Middle frontal gyrus (tissue), 1 donor: ENCODE measurements around the gene GLIS1.

Source experiments
- DNase-seq: peaks from one replicate; pipeline ENCODE4 v3.0.0-alpha.2; 2015; ENCODE audit warnings: low spot score; ENCODE audit errors: extremely low spot score

GLIS1 gene

DNA sequence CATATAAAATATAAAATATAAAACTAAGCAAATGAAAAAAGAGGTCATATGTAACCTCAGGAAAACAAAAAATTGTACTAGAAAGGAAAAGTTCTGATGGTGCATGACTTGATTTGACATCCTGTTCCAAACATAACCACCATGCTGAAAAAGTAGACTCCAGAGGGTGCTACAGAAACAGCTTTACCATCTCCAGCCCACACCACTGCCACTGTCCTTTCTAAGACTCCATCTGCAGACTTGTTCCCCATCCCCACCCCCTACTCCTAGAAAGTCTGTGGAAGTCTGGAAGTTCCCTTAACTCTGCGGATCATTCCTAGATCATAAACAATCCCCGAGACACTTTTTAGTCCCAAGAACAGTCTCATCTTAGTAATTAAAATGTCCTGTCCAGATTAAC is 20.5 kb downstream of the GLIS1 start:
- DNase-seq: no peak

DNA sequence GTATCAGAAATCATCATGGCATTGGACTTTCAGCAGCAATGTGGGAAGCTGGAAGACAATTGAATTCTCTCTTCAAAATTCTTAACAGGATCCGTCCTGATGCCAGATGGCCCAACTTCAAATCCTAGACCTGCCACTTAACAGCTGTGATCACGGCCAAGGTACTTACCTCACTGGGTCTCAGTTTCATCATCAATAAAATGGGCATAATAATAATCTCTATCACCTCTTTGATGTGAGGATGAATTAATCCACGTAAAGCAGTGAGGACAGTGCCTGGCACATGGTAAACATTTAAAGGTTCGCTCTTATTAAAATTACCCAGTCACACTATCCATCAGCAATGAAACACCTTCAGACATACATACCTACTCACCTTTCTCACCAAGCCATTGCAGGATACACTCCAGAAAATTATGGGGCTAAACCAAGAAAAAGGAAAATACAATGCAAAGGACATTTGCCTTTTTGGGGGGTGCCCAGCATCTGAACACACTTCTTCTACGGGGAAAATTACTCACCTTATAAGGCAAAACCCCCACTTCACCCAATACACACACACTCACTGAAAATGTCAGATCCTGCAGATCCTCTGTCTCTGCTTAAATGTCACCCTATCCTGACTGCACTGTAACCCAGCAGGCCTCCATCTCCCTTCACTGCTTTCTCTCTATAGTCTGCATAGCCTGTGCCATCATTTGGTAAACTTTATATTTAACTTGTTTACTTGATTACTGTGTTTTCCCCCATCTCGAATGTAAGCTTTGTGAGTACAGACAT is 21.7 kb downstream of the GLIS1 start:
- no peak for DNase-seq

DNA sequence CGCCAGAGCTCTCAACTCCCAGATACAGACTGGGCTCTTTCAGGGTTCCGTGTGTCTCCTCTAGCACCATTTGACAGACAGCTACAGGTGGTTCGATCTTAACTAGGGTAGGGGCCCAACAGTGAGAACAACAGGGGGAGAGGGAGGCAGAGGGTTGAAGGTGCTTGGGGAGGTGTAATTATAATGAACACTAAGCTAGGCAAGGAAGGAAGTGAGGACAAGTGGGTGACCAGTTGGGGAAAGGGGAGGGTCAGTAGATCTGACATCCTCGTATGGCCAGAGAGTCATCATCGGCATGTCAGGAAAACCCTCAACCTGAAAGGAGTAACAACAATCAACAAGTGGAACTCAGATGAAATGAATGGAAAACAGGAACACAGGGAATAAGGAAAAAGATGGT is 22.8 kb downstream of the GLIS1 start:
- no peak for DNase-seq

DNA sequence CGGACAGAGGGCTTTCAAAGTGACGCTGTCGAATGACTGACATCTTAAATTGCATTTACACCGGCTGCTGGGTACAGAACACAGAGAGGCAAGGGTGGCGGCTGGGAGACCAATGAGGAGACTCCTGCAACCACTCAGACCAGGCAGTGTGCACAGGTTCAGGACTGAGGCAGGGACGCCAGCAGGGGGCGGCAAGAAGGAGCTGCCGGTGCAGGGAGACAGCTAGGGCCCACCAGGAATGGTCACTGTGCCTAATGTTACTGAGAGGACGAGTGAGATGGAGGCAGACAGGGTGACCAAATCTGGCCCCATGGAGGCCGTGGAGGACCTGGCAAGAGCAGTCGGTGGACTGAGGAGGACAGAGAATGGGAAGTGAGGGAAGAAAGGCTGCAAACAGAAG is 23.5 kb downstream of the GLIS1 start:
- DNase-seq: no peak

DNA sequence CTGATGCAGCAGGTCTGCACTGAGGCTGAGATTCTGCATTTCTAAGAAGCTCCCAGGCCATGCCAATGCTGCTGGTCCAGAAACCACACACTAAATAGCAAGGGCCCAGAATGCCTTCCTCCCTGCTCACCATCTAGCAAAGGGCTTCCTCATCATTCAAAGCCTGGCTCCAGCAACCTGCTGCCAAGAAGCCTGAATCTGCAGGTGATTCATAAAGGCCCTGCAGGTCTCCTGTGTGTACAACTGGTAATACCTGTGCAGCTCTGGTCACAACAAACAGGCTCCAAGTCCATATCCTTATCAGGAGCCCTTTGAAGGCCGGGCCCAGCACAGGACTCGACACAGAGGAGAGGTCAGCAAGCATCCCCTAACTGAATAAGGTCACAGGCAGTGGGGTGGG is 26.7 kb downstream of the GLIS1 start:
- DNase-seq: no peak

DNA sequence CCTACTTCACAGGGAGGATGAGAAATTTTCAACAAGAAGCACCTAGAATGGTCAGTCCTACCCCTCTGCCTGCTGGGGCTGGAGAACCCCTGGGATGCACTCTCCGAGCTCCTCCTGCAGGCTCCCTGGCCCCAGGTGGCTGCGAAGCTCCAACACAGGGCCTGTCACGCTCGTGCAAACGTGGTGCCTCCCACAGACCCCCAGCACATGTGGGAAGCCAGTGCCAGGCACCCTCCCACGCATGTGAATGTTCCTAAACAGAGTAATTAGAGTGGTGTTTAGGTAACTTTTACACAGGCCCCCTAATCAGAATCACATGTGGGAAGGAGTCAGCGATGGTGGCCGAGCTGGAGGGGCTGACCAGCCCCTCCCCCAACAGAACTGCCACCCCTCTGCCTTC is 28.4 kb downstream of the GLIS1 start:
- DNase-seq: no peak

DNA sequence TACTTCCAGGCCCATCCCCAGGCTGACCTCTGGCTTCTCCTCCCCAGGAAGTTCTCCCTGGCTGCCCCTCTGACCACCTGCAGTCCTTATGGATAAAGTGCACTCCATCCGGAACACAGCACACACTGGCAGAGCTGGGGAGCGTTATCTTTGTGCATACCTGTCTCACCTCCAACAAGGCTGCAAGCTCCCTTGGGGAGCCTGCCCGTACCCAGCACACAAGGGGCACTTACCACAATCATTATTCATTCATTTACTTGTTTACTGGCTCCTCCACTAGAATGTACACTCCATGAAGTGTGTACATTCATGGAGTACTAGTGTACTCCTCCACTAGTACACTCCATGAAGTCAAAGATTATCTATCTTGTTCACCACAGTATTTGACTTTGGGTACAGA is 30.3 kb downstream of the GLIS1 start:
- no peak for DNase-seq

DNA sequence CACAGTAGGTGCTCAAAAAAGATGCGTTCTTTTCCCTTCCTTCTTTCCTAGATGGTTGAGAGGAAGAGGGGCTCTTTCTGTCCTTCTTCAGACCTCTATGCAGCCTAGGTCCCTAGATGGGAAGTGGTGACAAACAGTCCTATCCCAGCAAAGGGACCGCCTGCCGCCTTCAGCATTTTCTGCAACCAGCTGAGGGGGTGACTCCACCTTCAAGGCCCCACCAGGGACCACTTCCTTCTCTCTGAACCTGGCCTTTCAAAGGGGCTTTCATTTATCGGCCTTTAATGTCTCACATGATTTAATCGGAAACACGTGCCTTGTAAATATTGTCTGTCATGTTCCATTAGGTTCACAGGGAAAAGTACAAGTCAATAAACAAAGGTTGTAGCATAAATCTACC is 32.6 kb downstream of the GLIS1 start:
- no peak for DNase-seq

DNA sequence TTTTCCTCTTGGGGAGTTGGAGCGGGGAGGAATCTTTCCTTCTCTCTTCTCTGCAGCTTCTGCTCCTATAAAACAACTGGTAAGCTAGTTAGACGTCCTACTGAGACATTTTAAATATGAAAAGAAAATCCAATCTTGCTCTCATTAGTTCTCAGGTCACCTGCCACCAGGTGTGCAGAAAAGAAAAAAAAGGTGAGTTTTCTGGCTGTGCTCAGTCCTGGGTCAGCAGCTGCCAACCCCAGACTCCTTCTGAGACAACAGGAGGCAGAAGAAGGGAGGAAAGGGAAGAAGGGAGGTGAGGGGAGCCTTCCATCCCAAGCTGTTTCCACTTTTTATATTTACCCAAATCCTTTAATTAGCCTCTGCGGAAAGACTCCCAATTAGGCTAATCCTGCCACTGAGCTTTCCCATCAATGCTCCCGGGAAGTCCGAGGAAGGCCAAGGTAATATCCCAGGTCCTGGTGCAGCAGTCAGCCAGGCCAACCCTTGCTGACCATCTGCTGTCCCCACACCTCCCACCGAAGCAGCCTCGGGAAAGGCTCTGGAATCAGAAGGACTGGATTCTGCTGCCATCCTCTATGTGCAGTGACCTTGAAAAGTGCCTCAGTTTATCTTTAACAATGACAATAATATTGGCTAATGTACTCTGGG is 33.4 kb downstream of the GLIS1 start:
- no peak for DNase-seq

DNA sequence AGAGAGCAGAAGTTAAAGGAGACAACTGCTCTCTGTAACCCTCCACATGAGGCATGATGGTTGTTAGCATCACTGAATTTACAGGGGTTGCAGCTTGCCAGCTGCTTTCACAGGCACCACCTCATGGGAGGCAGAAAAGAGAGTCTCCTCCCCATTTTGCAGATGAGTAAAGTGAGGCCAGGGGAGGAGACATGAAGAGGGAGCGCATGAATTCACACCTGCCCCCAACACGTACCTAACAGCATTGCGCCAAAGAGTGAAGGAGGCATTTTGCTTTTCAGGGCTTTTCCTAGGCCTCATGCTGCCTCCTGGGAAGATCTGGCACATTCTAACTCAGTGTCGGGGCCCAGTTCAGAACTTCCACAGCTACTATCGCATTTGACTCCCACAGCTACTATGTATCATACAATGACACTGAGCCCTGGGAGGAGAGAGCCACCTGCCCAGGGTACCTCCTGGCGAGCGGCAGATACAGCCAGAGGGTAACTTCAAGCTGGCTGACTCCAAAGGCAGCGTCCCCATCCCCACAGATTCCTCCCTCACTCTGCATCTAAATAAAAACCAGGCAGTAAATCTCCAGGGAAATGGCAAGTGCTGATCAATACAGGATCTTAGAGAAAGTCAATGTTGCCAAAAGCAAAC is 34.0 kb downstream of the GLIS1 start:
- DNase-seq: no peak

DNA sequence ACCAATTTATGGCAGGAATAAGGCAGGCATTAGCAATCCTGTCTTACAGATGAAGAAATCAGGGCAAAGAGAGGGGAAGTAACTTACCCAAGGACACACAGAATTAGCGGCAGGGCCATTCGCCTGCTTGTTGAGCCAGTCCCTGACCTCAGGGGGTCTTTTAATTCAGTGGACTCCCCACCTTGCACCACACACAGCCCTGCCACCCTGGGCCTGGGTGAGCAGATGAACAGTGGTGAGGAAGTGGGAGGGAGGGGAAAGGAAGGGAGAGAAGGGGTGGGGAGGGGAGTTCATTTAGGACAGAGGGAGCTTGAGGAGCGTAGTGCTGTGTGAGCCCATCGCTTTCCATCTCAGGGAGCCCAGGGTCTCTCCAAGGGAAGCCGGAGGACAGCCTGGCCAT is 34.7 kb downstream of the GLIS1 start:
- no peak for DNase-seq

DNA sequence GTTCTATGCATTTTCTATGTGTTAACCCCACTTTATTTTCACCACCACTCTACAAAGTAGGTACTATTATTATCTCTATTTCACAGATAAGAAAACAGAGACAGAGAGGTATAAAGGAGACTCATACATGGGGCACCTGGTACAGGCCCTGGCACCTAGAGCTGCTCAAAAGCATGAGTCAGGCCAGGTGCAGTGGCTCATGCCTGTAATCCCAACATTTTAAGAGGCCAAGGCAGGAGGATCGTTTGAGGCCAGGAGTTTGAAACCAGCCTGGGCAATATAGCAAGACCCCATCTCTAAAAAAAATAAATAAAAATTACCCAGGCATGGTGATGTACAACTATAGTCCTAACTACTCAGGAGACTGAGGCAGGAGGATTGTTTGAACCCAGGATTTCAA is 35.8 kb downstream of the GLIS1 start:
- no peak for DNase-seq

DNA sequence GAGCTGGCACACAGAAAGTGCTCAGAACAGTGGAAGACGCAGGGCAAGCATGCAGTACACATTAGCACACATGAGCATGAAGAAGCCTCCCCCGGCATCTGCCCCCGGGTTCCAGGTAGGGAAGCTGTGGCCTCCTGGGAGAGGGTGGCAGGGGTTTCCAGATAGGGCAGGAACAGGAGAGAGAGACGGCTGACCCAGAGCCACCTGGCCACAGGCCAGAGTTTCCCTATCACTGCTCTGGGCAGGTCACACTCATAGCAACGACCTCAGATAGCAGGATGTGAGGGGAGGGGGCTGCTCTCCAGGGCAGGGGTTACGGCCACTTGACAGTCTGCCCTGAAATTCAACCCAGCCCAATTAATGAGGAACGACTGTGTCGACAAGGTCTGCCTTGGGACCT is 36.6 kb downstream of the GLIS1 start:
- no peak for DNase-seq

DNA sequence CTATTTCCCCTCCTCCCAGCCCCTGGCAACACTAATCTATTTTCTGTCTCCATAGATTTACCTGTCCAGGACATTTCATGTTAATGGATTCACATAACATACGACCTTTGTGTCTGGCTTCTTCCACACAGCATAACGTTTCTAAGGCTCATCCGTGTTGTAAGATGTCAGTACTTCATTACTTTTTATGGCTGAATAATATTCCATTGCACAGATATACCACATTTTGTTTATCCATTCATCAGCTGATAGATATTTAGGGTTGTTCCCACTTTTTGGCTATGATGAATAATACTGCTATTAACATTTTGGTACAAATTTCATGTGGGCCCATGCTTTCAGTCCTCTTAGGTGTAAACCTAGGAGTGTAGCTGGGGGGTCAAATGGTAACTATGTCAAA is 38.2 kb downstream of the GLIS1 start:
- no peak for DNase-seq

DNA sequence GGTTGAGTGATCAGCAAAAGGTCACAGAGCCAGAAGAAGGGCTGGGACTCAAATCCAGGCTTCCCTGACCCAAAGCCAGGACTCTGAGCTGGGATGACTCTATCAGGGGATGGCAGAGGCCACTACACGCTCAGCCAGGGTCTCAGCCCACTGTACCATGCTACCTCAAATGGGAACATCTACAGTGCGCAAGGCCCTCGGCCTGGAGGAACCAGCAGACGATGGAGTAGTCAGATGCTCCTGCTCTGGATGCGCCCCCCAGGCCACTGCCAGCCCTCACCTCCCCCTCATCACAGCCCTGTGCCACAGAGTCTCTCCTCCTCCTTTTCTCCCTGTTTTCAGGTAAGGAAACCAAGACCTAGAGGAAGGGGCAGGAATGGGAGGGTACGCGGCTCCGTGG is 39.0 kb downstream of the GLIS1 start:
- DNase-seq: no peak

DNA sequence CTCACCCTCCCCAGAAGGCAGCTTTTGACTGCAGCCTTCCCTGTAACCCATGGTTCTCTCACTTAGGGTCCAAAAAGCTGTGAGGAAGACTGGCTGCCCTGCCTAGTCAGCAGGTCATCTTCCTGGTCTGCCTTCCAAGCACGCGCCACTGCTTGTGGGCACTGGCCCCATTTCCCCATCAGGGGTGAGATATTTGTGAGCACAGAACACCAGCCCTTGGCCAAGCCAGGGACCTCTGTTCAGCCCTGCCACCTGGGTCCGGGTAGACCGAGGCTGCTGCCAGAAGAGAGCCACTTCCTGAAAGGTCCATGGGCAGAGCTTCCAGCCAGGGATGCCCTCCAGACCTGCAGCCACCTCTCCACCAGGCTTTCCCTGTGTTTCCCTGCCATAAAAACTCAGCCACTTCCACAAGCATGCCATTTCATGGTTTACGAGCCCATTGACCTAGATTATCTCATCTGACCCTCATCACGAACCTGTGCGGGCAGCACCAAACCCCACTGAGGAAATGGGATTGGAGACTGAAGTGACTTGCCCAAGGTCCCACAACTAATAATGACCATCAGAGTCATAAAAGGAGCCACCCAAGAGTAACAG is 40.5 kb downstream of the GLIS1 start:
- DNase-seq: no peak

DNA sequence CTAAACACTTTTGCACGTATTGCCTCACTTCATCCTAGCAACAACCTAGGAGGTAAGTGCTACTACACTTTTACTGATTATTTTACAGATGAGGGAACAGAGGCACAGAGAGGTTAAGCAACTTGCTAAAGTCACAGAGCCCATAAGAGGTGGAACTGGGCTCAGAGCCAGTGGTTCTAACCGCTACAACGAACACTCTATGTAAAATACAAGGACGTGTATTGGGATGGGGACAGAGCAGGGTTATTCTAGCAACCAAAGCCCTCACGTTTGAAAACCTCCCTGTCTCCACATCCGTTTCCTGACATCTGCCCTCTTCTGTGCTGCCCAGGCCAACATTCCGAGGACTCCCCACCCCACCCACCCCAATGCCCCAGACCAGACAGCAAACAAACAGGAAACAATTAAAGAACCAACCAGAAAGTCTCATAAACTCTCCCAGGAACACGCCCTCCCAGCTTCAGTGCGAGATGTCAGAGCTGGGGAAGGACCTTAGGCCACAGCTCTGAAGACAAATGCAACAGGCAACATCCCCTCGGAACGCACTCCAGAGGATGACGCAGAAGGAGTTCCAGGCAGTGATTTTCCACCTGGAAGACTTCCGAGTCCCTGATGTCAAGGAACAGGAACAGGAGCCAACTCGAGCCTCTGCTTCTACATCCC is 41.1 kb downstream of the GLIS1 start:
- DNase-seq: no peak

DNA sequence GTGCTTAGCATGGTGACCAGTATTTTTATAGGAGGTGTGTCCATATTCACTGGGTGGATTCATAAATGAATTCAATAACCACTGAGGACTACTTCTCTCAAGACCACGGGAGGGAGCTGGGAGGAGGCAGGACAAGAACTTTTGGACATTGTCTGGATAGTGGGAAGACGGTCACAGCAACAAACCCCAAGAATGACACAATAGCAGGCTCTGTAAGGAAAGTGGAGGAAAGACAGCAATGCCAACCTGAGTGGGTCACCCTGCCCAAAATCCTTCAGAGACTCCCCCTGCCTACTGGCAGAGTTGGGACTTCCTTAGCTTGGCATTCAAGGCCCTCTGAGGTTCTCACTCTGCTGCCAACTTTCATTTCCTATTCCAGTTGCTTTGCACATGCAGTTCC is 42.0 kb downstream of the GLIS1 start:
- no peak for DNase-seq

DNA sequence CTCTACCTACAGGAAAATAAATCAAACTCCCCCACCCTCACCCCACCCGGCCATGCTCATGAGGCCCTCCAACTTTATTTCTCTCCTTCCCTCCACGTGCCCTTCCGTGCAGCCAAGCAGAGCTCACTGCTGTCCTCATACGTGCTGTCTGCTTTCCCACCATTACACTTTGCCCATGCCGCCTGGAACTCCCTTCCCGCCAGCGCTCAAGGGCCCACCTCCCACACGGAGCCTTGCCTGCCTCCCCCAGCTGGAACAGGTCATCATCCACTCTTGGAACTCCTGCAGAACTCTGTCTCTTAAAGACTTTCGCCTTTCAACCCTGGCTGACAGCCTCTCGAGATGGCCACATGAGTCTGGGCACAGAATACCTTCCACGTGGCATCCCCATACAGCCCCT is 42.4 kb downstream of the GLIS1 start:
- no peak for DNase-seq

DNA sequence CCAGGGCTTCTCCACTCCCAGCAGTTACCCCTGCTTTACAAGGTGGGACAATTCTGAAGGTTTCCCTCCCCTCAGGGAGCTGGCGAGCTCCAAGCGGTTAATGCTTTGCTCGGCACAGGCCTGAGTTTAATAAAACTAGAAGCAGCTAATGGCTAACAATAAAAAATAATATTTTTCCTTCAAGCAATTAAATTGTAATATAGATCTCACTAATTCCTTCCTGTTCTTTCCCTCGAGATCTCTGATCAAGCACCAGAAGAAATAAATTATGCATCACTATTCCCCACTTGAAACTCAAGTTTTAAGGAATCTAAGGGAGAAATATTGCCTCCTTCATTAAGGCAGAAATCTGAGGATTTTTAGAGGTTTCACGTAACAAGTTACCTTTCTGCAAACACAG is 42.9 kb downstream of the GLIS1 start:
- DNase-seq: no peak

DNA sequence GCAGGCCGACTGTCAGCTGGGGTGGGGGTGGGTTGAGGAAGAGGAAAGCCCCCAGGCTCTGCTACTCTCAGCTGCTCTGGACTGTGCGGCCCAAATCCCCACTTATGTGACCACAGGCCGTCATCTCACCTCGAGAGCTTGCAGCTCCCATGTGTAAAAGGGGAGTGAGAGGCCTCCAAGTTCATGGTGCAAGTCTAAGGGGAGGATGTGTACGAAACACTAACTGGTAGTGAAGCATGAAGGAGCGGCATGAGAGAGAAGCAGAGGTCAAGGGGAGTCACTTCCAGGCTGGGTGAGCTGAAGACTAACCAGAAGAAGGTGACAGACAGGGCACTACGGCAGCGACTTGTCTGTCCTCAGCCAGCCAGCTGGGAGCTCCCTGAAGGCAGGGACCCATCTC is 43.8 kb downstream of the GLIS1 start:
- no peak for DNase-seq

DNA sequence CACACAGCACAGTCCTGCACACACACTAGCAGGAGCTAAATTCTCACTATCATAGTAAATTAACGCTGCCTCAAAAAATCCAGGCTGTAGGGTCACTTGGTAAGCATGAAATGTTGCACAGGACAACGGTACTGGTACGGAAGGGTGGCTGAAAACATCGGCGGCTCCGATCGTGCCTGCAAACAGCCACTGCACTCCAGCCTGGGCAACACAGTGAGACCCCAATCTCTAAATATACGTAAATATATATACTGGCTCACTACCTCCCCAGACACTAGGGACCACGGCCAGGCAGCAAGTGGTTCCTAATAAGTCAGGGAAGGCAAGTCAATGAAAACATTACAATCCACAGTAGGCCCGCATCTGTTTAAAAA is 44.3 kb downstream of the GLIS1 start:
- no peak for DNase-seq
